H4 (cell line): ENCODE results near the gene CYB561D2. TPM values are rescaled to one million over a fixed set of nuclear protein-coding genes. Genes with fewer than 3 reads are reported as not detected.
"Not testable (repeated sequence)": the region's sequence is repeated elsewhere in the genome, so short reads cannot be mapped to it uniquely, and the experiment has no call there.

Experiments
- DNase-seq: peaks from one replicate; pipeline ENCODE4 v3.0.0-alpha.2; 2015; ENCODE audit warnings: low spot score
- total RNA-seq: library from RNA; depleted of rRNA; stranded (reverse); fragments of >200 nt; shearing (Covaris generic); gene quantifications from 2 replicates; pipeline ENCODE4 v1.2.3, GENCODE V29; 2014; rRNA removed

The CYB561D2 gene, protein sequence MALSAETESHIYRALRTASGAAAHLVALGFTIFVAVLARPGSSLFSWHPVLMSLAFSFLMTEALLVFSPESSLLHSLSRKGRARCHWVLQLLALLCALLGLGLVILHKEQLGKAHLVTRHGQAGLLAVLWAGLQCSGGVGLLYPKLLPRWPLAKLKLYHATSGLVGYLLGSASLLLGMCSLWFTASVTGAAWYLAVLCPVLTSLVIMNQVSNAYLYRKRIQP
- 24.2 and 47.5 TPM in 2 replicates for total RNA-seq

DNA sequence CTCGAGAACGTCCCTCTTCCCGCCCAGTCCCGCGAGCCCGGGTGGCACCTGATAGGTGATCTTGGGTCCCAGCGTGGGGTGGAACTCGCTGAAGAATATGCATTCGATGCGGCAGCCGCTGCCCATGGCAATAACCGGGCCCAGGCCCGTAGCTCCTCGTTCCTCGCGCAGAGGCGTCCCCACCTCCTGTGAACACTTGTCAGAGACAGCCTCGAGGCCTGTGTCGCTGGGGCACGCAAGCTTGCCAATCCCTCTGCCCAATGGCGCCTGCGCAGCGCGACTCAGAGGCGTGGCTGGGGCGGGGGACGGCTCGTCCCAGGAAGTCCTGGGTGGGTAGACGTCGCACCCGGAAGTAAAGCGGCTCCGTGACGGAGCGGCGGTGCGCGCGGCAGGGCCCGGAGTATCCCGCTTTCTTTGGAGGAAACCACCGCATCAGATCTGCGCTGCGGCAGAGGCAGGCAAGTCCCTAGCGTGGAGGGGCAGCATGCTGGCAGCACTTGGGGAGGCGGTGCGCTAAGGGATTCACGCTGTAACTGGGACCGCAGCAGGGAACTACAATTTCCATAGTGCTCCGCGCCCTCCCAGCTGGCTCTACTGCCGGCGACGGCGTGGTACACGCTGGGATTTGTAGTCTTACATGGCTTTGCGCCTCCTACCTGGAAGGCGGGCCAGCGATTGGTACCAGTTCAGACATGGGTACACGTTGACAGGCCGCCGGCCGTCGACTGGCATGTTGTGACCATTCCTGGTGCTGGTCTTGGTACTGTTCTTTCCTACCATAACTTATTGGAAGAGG is at the start of gene CYB561D2, which contains the start of gene NPRL2:
CYB561D2 (plus strand) TSS at position 336 of the 796 bp plus-strand sequence. CDS start 572 bp downstream, outside the sequence.
NPRL2 (minus strand) TSS at position 249 of the 796 bp plus-strand sequence; CDS start at position 126, 123 bp downstream.
- peak; percentile 86 for DNase-seq

DNA sequence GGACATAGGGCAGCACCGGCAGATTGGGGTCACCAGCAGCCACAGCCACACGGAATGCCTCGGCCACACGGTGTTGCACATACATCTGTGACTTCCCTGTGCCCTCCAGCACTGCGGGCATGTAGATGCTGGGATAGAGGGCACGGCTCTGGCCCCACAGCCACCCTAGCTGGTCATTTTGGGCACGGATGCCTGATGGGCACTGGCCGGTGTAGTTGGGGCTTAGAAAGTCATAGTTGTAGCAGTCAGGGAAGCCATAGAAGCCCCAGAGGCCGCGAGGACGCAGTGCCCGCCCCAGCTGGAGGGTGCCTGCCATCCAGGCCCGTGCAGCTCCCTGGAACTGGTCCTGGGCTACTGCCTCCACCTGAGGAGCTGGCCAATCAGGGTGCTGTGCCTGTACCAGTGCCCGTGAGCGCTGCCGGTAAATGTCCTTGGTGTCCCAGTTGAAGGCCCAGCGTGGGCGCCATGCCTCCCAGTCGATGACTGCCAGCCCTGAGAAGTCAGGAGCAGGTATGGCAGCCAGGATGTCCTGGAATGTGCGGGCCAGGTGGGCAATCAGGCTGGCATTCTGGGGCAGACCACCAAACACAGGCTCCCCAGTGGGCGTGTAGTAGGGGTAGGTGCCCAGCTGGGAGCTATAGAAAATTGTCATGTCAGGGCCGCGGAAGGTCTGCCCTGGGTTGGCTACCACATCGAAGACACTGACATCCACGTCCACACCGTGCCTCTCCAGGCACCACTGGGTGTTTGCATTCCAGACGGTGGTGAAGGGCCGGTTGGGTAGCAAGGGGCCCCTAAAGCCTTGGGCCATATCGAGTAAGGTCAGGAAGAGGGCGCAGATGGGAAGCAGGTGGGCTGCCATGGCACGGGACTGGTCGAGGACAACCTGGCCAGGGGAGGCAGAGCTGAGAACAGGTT is 48.3 kb upstream of the CYB561D2 start:
- no peak for DNase-seq

DNA sequence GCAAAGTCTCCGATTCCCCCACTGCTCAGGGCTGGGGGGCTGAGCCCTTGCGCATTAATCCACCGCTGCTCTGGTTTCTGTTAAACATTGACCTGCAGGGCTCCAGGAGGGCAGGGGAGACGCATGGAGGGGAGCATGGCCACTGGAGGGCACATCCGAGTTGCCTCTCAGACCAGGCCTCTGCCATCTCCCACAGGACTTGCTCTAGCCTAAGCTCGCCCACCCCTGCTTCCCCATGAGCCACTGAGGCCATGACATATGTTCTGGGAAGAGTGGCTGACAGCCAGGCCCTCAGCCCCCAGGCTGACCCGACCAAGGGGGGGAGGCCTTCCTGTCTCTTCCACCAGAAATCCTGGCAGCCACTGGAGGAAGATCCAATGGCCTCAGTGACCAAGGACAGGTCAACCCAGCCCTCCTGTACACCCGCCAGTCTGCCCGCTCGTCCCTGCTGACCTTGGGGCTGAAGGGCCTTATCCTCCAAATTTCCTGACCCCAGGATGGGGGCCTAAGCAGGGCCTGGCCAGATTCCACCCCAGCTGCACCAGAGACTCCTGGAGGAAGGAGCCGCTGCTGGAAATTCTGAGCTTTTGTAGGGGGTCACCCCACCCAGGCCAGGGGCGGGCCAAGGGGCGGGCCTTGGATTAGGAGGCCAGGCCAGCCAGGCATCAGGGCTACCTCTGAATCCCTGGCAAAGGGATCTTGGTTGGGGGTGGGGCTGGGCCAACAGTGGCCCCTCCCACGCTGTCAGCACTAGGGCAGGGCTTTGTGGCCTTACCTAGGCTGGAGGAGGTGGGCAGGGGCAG is 47.4 kb upstream of the CYB561D2 start, which contains the start of gene HYAL1:
HYAL1 (minus strand) TSS at position 562 of the 803 bp plus-strand sequence. CDS start 618 bp downstream, outside the sequence.
- no peak for DNase-seq

DNA sequence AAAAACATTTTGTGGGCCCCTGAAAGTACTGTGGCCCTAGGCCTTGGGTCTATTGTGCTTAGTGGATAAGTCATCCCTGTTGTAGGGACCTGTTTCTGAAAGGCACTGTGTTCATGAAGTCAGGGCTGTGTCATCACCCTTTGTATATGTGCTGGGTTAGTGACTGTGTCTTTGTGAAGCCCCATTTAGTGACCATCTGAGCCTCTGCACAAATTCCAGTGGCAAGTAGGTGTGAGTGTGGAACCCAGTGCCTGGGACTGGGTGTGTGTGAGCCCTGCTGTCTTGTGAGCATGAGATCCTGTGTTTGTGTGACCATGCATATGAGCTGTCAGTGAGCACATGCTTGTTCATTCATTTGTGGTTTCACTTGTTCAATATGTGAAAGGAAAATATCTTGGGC is 46.1 kb upstream of the CYB561D2 start:
- no peak for DNase-seq

DNA sequence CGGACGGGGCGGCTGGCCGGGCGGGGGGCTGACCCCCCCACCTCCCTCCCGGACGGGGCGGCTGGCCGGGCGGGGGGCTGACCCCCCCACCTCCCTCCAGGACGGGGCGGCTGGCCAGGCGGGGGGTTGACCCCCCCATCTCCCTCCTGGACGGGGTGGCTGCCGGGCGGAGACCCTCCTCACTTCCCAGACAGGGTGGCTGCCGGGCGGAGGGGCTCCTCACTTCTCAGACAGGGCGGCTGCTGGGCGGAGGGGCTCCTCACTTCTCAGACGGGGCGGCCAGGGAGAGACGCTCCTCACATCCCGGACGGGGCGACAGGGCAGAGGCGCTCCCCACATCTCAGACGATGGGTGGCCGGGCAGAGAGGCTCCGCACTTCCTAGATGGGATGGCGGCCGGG is 38.6 kb upstream of the CYB561D2 start:
- not testable (repeated sequence) for DNase-seq

DNA sequence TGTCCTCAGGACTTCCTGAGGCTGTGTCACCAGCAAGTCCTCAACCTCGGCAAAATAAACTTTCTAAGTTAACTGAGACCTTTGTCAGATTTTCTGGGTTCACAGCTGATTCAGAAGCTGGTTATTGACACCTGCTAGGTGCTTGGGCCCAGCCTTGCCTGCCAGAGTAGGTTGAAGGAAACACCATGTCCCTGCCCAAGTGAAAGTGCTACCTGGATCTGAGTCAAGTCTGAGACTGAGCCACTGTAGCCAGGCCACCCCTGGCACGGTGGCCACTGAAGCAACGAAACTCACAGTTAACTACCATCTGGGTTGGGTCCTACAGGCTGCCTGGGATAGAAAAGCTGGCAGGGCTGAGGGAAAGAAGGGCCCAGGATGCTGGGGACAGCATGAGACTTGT is 36.3 kb upstream of the CYB561D2 start:
- no peak for DNase-seq

DNA sequence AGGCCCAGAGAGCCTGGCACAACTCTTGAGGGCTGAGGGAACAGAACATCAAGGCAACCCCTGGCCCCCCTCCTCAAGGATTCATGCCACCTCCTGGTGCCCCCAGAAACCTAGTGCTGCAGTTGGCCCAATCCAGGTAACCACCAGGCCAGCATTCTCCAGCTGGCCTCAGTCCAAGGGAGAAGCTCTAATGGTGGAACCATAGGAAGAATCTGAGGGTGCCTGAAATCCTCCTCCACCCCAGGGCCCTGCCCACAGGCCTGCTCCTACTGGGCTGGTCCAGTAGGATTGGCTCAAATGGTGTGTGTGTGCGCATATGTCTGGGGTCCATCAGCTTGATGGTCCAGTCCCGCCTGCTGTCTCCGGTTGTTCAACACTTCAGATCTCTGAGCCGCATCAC is 35.8 kb upstream of the CYB561D2 start:
- no peak for DNase-seq

DNA sequence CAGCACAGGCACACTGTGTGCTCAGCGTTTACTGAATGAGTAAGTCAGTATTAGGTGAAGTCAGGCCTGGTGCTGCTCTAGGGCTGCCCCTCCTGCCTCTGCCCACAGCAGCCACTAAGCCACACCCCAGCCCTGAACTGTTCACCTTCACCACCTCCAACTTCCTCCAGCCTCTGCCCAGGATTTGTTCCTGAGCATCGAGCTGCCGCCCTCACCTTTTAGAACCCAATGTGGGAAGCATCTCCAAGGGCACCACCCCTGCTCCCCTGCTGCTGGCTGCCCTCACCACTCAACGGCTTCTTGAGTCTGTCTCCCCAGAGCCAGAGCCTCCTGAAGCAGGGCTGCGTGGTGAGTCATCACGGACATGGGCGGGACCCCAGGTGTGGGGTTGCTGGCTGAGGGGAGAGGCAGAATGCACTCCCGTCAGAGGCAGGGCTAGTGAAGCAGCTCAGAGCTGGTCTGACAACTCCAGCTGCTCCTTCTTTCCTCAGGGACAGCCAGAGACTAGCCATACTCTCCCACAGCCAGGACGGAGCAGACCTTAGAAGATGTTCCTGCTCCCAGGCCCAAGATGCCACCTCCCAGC is 33.9 kb upstream of the CYB561D2 start:
- DNase-seq = peak; percentile 75

DNA sequence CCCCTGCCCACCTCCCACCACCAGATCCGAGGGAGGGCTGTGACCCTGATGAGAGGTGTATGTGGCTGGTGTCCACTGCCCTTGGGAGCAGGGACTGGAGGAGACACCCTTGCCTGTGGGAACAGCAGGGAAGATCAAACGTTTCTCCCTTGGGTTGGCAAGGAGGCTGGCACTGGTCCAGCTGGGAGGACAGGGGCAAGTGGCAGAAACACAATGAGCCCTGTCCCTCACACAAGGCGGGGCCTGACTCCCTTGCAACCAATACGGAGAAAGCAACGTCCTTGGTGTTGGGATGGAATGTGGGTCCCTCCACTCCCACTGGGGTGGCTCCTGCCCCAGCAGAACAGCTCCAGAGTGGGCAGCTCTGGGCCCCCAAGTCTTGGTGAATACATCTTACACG is 33.4 kb upstream of the CYB561D2 start:
- DNase-seq = no peak

DNA sequence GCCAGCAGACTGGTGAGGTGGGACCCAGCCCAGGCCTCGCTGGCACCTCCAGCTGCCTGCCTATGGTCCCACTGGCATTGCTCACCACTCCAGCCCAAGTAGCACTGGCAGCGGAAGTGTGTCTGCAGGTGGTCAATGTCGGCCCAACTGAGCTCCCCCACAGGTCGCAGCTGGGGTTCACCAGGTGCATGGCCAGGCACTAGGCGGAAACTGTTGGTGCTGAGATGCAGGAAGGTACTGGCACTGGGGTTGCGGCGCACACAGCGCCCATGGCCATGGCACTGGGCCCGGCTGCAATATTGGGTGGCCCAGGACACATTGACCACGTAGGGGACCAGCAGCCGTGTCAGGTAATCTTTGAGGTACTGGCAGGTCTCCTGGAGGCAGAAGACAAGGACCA is 32.5 kb upstream of the CYB561D2 start:
- no peak for DNase-seq

DNA sequence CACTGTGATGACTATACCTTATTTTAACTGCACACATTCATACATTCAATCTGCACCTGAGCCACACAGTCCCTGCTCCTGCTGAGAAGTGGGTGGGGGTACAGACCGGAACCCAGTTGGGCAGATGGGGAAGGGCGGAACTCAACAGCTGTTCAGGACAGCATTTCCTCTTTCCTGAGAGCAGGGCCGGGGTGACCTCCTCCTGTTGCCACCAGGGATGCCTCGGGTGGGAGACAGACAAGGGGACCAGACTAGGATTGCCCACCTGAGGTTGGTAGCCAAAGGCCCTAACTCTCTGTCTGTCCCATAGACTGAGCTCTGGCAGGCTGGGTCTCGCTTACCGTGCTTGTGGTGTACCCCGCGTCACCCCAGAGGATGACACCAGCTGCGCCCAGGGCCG is 32.0 kb upstream of the CYB561D2 start:
- no peak for DNase-seq

DNA sequence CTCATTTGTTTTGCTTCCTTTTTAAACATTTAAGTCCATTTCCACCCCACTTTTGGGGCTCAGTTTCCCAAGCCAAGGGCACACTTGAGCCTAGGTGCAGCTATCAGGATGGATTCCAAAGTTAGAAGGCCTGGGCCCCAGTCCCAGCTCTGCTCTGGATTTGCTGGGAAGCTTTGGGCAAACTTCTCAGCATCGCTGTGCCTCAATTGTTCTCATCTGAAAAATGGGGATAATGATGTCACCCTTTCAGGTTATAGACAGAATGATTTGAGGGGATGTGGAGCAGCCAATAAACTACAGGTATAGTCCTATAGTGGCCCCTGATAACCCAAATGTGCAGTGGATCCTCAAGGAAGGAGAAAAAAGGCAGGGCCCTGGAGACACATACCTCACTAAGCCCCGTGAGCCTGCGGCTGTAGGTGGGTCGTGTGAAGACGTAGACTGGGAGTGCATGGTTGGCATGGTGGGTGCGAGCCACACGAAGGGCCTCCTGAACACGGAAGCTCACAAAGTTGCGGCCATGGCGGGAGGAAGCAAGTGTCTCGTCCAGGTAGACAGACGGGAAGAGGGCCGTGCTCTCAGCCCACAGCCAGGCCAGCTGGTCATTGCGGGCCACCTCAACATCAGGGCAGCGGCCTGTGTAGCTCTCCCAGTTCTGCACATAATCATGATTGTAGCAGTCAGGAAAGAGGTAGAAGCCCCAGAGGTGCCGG is 31.3 kb upstream of the CYB561D2 start:
- no peak for DNase-seq

DNA sequence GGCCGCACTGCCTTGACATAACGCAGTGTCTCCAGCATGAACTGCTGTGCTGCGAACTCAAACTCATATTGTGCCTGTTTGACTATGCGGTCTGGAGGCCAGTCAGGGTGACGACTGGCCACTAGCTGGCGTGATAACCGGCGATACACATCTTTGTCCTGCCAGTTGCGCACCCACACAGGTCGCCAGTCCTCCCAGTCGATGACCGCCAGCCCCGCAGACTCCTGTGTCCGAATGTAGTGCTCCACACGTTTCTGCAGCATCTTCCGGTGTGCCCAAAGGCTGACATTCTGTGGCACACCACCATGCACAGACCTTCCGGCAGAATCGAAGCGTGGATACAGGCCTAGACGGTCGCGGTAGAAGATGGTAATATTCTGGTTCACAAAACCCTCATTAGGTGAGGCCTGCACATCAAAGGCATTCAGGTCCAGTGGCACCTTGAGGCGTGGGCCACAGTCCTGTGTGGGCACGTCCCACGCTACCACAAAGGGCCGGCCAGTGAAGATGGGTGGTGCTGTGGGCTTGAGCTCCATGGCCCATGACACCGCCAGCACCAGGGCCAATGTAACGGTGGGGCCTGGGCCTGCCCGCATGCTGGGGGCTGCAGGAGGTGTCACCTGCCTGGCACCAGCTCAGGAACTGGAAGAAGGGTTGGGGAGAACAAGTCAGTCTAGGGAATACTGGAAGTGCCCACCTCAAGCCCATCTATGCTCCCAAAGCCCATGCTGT is 30.6 kb upstream of the CYB561D2 start:
- no peak for DNase-seq

DNA sequence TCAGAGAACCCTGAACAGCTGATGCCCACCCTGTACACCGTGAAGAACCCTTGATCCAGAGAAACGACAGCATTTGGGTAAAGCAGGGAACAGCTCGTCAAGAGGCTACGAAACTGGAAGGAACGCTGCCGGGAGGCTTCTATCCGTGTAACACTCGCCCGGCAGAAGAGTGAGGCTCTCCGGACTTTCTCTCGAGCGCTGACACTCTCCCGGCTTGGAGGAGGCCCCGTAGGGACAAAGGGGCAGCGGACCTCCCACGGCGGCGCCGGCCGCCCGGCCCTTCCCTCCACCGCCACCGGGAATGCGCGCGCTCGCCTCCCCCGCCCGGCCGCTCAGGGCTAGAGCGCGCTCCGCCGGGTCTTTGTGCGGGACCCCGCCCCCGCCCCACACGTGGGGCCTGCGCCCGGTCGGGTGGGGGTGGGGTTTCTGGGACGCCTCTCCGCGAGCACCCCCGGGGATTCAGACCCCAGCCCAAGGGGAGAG is 29.8 kb upstream of the CYB561D2 start:
- no peak for DNase-seq

DNA sequence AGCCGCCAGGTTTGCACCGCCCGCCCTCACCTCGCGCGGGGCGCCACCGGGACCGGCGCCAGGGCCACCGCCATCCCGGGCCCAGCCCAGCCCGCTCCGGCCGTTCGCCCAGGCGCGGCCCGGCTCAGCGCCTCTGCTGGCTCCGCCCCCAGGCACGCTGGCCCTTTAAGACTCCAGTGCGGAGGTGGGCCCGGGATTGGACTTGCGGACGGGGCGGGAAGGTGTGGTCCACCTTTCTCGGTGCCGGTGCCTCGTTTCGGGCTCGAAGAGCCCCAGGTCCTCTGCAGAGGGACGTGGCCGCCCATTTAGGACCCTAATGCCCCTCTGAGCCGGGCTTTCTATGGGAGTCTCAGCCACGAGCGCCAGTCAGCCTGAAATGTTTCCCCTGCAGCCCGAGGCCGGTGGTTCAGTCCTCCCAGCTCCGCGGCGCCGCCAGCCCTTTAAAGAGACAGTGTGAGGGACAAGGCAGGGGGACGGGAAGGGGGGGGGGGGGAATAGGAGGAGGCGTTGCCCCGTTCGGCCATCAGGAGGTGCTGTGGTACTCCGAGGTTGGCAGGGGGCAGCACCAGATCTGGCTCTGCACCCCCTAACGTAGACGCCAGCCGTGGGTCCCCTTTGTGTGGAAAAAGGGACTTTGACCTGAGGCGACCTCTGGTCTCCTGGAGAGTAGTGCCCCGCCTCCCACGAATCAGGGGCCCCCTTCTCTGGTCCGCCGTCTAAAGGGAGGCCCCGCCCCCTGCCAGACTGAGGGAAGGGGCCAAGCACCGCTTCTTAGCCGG is 29.1 kb upstream of the CYB561D2 start:
- peak; percentile 75 for DNase-seq

DNA sequence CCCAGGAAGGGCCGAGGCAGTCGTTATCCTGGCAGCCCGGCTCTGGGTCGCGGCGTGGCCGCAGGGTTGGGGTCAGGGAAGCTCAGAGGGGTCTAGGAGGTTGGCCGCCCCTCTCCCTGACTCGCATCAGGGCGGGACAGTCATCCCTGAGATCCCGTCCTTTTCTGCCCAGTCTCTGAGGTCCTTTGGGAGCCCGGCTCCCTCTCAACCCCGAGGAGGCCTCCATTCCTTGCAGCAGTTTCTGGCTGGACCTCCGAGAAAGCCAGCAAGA is 28.6 kb upstream of the CYB561D2 start:
- DNase-seq = no peak

DNA sequence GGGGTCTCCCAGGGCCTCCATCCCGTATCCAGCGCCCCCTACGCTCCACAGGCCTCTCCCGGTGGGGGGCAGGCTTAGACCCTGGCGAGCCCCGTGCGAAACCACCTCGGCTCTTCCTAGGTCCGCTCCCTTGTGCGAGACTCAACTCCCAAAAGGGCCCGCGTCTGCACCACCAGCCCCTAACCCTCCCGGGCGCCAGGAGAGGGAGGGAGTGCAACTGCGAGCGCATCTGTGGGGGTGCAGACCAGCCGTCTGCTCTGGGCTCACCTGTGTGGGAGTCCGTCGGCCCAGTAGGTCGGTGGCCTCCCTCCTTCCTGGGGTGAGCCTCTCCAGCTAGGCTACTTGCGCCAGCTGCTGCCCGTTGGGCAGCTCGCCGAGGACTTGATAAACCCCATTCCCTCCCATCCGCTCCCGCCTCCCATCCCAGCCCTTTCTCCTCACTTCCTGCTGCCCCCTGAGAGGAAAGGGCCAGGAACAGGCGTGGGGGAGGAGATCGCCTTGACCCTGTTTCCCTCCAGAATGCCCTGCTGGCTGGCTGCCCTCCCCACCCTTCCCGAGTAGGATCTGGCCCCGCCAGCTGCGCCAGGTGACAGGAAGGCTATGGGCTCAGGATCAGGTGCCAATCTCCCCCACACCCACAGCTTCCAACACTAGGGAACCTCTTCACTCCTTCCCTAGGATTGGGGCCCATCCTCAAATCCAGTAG is 28.1 kb upstream of the CYB561D2 start, which contains the start of gene HYAL2:
HYAL2 (minus strand) TSS at position 360 of the 706 bp plus-strand sequence. CDS start 2,256 bp downstream, outside the sequence.
- DNase-seq = no peak

DNA sequence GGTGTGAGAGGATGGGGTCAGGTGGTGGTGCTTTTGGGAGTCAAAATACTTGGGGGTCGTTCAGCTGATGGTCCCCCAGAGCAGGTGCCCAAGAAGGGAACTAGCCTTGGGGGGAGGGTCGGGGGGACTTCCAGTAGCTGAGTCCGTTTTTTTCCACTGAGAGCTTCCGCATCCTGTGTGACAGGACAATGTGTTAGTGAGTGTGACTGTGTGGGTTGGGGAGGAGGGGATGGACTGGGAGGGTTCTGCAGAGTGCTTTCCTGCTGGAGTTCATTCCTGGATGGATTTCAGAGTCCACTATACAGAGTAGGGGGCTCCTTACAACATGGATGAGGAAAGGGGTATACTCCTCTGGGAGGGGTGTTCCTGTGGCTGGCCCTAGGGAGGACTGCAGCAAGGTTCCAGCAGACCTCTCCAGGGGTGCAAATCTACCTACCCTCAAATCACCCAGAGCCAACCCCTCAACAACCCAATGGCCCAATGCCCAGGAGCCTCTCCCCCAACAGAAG is 27.5 kb upstream of the CYB561D2 start:
- DNase-seq = no peak
